Omental fat pad (tissue), 4 donors: ENCODE results near the gene SULF2. TPM values are rescaled to one million over a fixed set of nuclear protein-coding genes. Genes with fewer than 3 reads are reported as not detected.

ENCODE experiments used
- ATAC-seq: fragments of 150-250 bp; one replicate; pipeline ENCODE4 v1.9.1; 2016; ENCODE audit warnings: mild to moderate bottlenecking, moderate library complexity; ENCODE audit not compliant: low FRiP score
- DNase-seq: peaks from one replicate; pipeline ENCODE4 v3.0.0-alpha.2; 2019; ENCODE audit warnings: low spot score
- total RNA-seq, 4 donors: library from RNA; depleted of rRNA; stranded (reverse); fragments of >200 nt; gene quantifications; one replicate each; pipeline ENCODE4 v1.1.0, GENCODE V29; 2016
- TF ChIP-seq, protein P1 (sequence below), 3 donors: fragments of 450-650 bp; IDR thresholded peaks; one replicate each; pipeline ENCODE4 v1.5.1; 2016 to 2017; ENCODE audit warnings: antibody characterized with exemption in 3 of 3, mild to moderate bottlenecking in 3 of 3, moderate library complexity in 2 of 3

Gene SULF2
- total RNA-seq, 4 donors from 2014 or later: 51.8 to 100 (median 68.1) TPM

DNA sequence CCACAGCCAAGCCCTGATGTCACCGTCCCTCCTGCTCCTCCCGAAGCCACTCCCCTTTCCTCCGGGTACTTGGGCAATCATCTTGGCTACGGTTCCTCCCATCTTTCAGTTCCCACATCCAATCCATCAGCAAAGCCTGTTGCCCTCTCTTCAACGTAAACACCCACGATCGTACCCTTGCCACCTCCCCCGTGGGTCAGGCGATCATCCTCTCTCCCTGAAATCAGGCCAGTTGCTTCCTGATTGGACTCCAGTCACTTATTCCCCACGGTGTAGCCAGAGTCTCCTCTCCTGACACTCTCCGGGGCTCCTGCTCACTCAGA is 44.5 kb downstream of the SULF2 start:
- TF ChIP-seq, protein P1, sequence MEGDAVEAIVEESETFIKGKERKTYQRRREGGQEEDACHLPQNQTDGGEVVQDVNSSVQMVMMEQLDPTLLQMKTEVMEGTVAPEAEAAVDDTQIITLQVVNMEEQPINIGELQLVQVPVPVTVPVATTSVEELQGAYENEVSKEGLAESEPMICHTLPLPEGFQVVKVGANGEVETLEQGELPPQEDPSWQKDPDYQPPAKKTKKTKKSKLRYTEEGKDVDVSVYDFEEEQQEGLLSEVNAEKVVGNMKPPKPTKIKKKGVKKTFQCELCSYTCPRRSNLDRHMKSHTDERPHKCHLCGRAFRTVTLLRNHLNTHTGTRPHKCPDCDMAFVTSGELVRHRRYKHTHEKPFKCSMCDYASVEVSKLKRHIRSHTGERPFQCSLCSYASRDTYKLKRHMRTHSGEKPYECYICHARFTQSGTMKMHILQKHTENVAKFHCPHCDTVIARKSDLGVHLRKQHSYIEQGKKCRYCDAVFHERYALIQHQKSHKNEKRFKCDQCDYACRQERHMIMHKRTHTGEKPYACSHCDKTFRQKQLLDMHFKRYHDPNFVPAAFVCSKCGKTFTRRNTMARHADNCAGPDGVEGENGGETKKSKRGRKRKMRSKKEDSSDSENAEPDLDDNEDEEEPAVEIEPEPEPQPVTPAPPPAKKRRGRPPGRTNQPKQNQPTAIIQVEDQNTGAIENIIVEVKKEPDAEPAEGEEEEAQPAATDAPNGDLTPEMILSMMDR (IDR thresholded peaks at IDR 0.05): no peak
- ATAC-seq (peak; percentile 52), DNase-seq (no peak)

DNA sequence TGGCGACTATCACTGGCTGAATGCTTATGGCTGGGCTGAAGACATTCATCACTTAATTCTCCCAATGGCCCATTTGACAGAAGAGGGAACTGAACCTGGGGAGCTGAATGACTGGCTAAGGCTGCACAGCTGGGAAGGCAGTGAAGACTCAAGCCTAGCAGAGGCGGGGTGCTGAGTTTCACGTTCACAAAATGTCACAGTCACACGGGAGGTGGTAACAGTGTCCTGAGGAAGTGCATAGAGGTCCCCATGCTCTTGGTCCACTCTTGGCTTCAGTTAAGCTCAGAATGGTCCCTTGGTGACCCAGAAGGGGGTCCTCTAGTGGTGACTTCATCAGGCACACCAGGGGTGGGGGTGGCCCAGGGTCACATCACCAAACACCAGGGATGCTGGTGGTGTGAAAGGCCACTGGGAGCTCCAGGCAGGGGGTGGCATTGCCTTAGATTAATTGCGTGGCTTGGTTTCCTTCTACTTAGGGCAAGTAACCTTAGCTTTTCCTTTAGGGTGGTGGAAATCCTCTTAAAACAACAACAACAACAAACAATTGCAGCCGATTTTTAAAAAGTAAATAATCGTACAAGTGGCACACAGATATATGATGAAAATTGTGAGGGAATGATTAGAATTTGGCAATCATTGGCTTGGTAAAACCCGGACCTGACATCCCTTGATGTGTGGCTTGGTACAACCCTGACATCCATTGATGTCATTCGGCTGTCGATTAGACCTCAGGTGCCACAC is 45.0 kb downstream of the SULF2 start:
- no peak for DNase-seq
- TF ChIP-seq, protein P1 (IDR thresholded peaks at IDR 0.05): no peak
- no peak for ATAC-seq

DNA sequence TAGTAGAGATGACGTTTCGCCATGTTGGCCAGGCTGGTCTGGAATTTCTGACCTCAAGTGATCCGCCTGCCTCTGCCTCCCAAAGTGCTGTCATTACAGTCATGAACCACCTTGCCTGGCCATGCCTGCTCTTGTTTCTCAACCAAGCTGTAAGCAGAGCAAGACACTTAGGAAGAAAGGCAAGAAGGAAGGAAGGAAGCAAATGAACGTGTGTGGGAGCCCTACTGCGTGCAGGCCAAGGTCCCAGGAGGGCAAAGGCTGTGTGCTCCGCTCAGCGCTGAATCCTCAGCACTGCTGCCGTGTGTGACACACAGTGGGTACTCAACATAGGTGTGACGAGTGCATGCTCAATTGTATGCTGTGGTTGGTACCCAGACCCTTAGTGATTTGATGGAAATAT is 47.4 kb downstream of the SULF2 start:
- ATAC-seq (no peak), DNase-seq (no peak)
- TF ChIP-seq, protein P1 (IDR thresholded peaks at IDR 0.05): no peak

DNA sequence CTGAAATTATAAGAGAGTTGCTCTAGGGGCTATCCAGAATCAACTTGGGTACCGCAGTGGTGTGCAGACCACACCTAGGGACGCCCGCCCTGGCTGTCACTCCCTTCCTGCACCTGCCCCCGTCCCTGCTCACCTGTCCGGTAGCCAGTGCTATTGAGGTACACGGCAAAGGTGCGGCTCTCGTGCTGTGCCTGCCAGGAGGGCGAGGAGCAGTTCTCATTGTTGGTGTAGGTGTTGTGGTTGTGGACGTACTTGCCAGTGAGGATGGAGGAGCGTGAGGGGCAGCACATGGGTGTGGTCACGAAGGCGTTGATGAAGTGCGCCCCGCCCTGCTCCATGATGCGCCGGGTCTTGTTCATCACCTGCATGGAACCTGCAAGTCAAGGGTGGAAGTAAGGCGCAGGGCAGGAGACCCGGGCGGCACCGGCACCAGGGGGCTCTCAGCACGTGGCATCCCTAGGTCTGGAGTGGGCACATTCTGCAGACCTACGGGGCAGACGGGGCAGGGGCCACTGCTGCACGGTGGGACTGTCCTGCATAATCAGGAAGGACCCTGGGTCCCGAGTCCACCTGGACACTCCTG is 48.6 kb downstream of the SULF2 start:
- ATAC-seq (no peak), DNase-seq (no peak)
- TF ChIP-seq, protein P1 (IDR thresholded peaks at IDR 0.05): no peak

DNA sequence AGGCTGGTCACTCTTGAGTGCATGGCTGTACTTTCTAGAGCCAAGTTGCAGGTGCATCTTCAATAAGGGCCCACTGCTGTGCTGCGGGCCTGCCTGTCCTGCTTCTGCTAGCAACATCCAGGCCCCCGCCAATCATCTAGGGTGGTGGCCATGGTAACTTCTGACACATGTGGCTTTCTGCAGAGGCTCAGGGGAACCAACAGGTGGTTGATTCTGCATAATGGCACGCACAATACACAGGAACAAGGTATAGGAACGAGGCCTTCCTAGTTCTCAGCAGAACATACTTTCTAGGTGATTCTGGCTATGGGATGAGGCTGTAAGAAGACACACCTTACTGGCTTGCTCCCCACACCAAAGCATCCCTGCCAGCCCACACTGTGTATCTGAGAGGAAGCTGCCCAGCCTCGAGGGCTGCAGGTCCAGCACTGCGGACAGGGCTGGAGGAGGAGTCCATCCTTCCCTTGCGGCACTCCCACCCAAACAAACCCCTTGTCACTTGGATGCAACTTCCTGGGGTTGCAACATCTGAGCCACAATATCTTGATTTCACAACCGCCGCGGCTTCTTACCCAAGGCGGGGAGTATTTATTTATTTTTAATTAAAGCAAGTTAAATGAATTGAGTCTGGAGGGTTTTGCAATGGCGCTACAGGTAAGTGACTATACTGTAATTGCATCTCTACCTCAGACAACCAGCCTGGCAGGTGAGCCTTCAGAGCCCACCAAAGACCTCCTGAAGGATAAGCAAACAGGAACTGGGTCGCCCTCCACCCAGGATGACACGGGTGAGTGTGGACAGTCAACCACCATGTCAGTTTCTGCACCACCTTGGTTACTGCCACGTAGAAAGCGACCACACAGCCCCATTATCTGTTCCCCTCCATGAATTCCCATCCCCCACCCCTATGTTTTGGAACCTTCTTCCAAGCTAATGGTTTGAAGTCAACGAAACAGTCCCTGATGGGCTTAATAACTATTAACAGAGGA is 49.6 kb downstream of the SULF2 start:
- ATAC-seq (peak; percentile 65), DNase-seq (peak; percentile 57)
- TF ChIP-seq, protein P1 (IDR thresholded peaks at IDR 0.05): no peak

DNA sequence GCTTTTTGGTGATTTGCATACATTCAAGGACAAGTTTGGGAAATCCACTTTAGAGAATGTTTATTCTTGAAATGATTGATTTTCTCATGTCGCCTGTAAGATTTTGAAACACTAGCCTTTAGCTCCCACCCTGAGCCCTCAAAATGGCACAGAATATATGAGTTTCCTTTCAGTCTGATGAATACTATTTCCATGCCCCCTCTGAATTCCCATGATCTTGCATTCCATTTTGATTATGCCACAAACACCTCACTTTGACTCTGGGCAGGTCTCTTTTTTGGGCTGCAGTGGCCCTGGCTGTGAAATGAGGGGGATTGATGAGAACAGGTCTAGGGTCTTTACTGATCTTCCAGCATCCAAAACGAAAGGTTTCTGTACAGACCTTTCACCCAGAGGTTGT is 50.4 kb downstream of the SULF2 start:
- TF ChIP-seq, protein P1 (IDR thresholded peaks at IDR 0.05): no peak
- ATAC-seq (no peak), DNase-seq (no peak)
